ENCODE results near the gene MAPK8IP3.

GRCh38 chr16:1775006-1775845, 69.2 kb downstream of the MAPK8IP3 start:
- TF ChIP-seq POLR2A (IDR thresholded peaks at IDR 0.05) (no peak), CTCF (IDR thresholded peaks at IDR 0.05) (no peak), POLR2AphosphoS5 (IDR thresholded peaks at IDR 0.05) (no peak)
